ENCODE data around the gene RDH14.

DNA sequence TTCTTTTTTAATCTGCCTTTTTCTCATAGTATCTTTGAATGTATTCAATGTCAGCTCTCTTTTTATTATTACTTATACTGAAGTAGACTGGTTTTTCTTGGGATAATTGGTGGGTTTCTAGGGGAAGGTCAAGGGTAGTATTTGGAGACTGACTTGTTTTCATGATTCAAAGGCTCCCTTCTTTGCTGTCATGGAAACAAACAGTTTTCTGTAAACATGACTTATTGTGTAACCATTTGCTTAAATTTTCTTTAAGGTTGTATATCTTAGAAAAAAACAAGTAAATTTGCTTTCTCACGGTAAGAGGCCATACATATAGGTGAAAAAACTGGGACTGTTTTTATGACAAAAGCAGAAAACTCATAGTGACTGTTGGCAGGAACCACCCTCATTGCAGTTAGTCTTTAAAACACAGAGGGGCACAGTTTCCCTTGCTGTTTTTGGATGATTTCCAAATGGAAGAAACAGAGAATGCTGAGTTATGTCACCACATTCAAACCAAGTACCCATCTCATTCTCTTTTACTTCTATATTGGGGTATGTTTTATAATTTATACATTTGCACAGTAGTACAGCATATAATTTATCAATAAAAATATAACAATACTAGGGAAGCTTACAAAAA is 5.8 kb upstream of the RDH14 start:
- no peak for TF ChIP-seq POLR2AphosphoS5 (IDR thresholded peaks at IDR 0.05; ENCODE audit: low read depth)
- TF ChIP-seq CTCF (IDR thresholded peaks at IDR 0.05; ENCODE audit: insufficient read depth, low read length) = no peak
